Mesendoderm (in vitro differentiated cells): ENCODE measurements around the gene ANKRD44.

ENCODE experiments used
- DNase-seq: peaks from one replicate; pipeline ENCODE4 v3.0.0; 2013
- H2AK5ac ChIP-seq: 2 replicates; pipeline ENCODE4 v1.6.1; 2013; ENCODE audit warnings: low read length, inconsistent platforms
- H2BK120ac ChIP-seq: 2 replicates; pipeline ENCODE4 v1.6.1; 2013; ENCODE audit warnings: low read depth, mild to moderate bottlenecking, low read length, moderate library complexity, mixed read lengths
- H2BK15ac ChIP-seq: replicated peaks from 2 replicates; pipeline ENCODE4 v1.6.1; 2013; ENCODE audit warnings: low read depth, mild to moderate bottlenecking, moderate library complexity
- H2BK5ac ChIP-seq: 2 replicates; pipeline ENCODE4 v1.6.1; 2013; ENCODE audit warnings: low read length, inconsistent platforms
- H3K18ac ChIP-seq: 2 replicates; pipeline ENCODE4 v1.6.1; 2013; ENCODE audit warnings: mild to moderate bottlenecking, low read length, mixed read lengths
- H3K23ac ChIP-seq: one replicate; pipeline ENCODE4 v1.6.1; 2013; ENCODE audit warnings: low read length
- H3K27ac ChIP-seq: 2 replicates; pipeline ENCODE4 v1.5.1; 2013; ENCODE audit warnings: low read depth, mild to moderate bottlenecking, inconsistent platforms, low read length, moderate library complexity
- H3K27me3 ChIP-seq: 2 replicates; pipeline ENCODE4 v1.6.1; 2013; ENCODE audit warnings: low read length, control low read depth, mild to moderate bottlenecking, inconsistent platforms; ENCODE audit not compliant: insufficient read depth, poor library complexity
- H3K36me3 ChIP-seq: 2 replicates; pipeline ENCODE4 v1.6.1; 2013; ENCODE audit warnings: low read length, inconsistent platforms; ENCODE audit not compliant: control insufficient read depth, insufficient read depth
- H3K4ac ChIP-seq: one replicate; pipeline ENCODE4 v1.6.1; 2013; ENCODE audit warnings: low read depth, mild to moderate bottlenecking, low read length, moderate library complexity
- H3K4me1 ChIP-seq: 2 replicates; pipeline ENCODE4 v1.6.1; 2013; ENCODE audit warnings: low read depth, low read length, inconsistent platforms; ENCODE audit not compliant: control insufficient read depth
- H3K4me2 ChIP-seq: 2 replicates; pipeline ENCODE4 v1.6.1; 2013; ENCODE audit warnings: low read length
- H3K4me3 ChIP-seq: 2 replicates; pipeline ENCODE4 v1.5.1; 2013; ENCODE audit warnings: mild to moderate bottlenecking, low read length
- H3K56ac ChIP-seq: one replicate; pipeline ENCODE4 v1.6.1; 2013; ENCODE audit warnings: low read length
- H3K79me1 ChIP-seq: 2 replicates; pipeline ENCODE4 v1.6.1; 2013; ENCODE audit warnings: low read length, inconsistent platforms
- H3K79me2 ChIP-seq: 2 replicates; pipeline ENCODE4 v1.6.1; 2013; ENCODE audit warnings: mild to moderate bottlenecking, low read length; ENCODE audit not compliant: control insufficient read depth, insufficient read depth
- H3K9ac ChIP-seq: 2 replicates; pipeline ENCODE4 v1.6.1; 2013; ENCODE audit warnings: low read length, inconsistent platforms
- H4K5ac ChIP-seq: one replicate; pipeline ENCODE4 v1.6.1; 2013; ENCODE audit warnings: low read length
- H4K8ac ChIP-seq: one replicate; pipeline ENCODE4 v1.6.1; 2013; ENCODE audit warnings: low read depth, mild to moderate bottlenecking, control low read depth, low read length, moderate library complexity
- WGBS: extraction: QIAGEN DNeasy Blood & Tissue Kit; methylation state at CpG from one replicate; pipeline ENCODE4 v1.1.7; 2013; ENCODE audit warnings: low lambda C conversion rate, missing lambda C conversion rate; ENCODE audit not compliant: insufficient coverage; ENCODE audit errors: extremely low coverage; 5-methylcytosine and 5-hydroxymethylcytosine counted together

Gene ANKRD44

GRCh38 chr2:197327073-197327471 lies 16.5 kb upstream of the ANKRD44 start:
- H3K23ac ChIP-seq, result no peak overlapping the region
- H3K27ac ChIP-seq, result no peak overlapping the region
- H4K5ac ChIP-seq, result no peak overlapping the region
- H3K36me3 ChIP-seq, result no peaks in the 10 kb centered on the region
- H3K27me3 ChIP-seq, result no peaks in the 10 kb centered on the region
- H2BK15ac ChIP-seq, result no peak overlapping the region
- no peak overlapping the region for H3K4me3 ChIP-seq
- no peak overlapping the region for H2BK5ac ChIP-seq
- no peak overlapping the region for H3K9ac ChIP-seq
- H3K4ac ChIP-seq, result no peak overlapping the region
- no peaks in the 10 kb centered on the region for H3K79me1 ChIP-seq
- no peak overlapping the region for H2BK120ac ChIP-seq
- no CpG with 5 or more reads among the region's 3 CpGs for WGBS
- no peak for DNase-seq
- no peak overlapping the region for H3K18ac ChIP-seq
- H2AK5ac ChIP-seq, result no peak overlapping the region
- no peaks in the 10 kb centered on the region for H3K79me2 ChIP-seq
- no peak overlapping the region for H3K4me2 ChIP-seq
- H3K4me1 ChIP-seq, result peaks cover 5% of the 10 kb centered on the region
- no peak overlapping the region for H4K8ac ChIP-seq
- H3K56ac ChIP-seq, result no peak overlapping the region

GRCh38 chr2:197324801-197325200 lies 14.2 kb upstream of the ANKRD44 start:
- Histone ChIP-seq H2AK5ac (no peak overlapping the region), H3K36me3 (no peaks in the 10 kb centered on the region), H3K56ac (no peak overlapping the region), H3K9ac (no peak overlapping the region), H3K27ac (no peak overlapping the region), H3K4ac (no peak overlapping the region), H2BK15ac (no peak overlapping the region), H3K79me1 (no peaks in the 10 kb centered on the region), H4K8ac (no peak overlapping the region), H3K79me2 (no peaks in the 10 kb centered on the region), H3K18ac (no peak overlapping the region), H3K27me3 (no peaks in the 10 kb centered on the region), H3K4me3 (no peak overlapping the region), H3K23ac (no peak overlapping the region), H4K5ac (no peak overlapping the region), H2BK120ac (no peak overlapping the region), H3K4me1 (peaks cover 5% of the 10 kb centered on the region), H3K4me2 (no peak overlapping the region), H2BK5ac (no peak overlapping the region)
- DNase-seq, result no peak

- Histone ChIP-seq H4K8ac (no peak overlapping the region), H3K4me1 (peaks cover 5% of the 10 kb centered on the region), H2BK5ac (peak overlapping the region; percentile 92), H3K23ac (no peak overlapping the region), H3K27me3 (no peaks in the 10 kb centered on the region), H3K18ac (no peak overlapping the region), H2AK5ac (no peak overlapping the region), H3K4ac (no peak overlapping the region), H3K79me2 (no peaks in the 10 kb centered on the region), H3K79me1 (no peaks in the 10 kb centered on the region), H3K36me3 (no peaks in the 10 kb centered on the region), H3K27ac (peak overlapping the region; percentile 10), H2BK120ac (no peak overlapping the region), H3K4me2 (no peak overlapping the region), H4K5ac (no peak overlapping the region), H2BK15ac (no peak overlapping the region), H3K56ac (peak overlapping the region; percentile 63), H3K9ac (no peak overlapping the region), H3K4me3 (no peak overlapping the region)
- DNase-seq, result peak; percentile 98
- WGBS, result no CpG with 5 or more reads among the region's 11 CpGs
Measured at GRCh38 chr2:197322724-197323720, 12.4 kb upstream of the ANKRD44 start.

GRCh38 chr2:197322143-197322542 lies 11.6 kb upstream of the ANKRD44 start:
- Histone ChIP-seq H3K4me3 (no peak overlapping the region), H3K79me1 (no peaks in the 10 kb centered on the region), H3K18ac (peak overlapping the region; percentile 73), H2BK120ac (no peak overlapping the region), H3K56ac (no peak overlapping the region), H3K9ac (no peak overlapping the region), H2BK5ac (no peak overlapping the region), H3K4ac (no peak overlapping the region), H4K8ac (no peak overlapping the region), H3K4me1 (peaks cover 5% of the 10 kb centered on the region), H2BK15ac (no peak overlapping the region), H2AK5ac (no peak overlapping the region), H3K79me2 (no peaks in the 10 kb centered on the region), H3K4me2 (no peak overlapping the region), H3K27me3 (no peaks in the 10 kb centered on the region), H4K5ac (no peak overlapping the region), H3K27ac (no peak overlapping the region), H3K36me3 (no peaks in the 10 kb centered on the region), H3K23ac (no peak overlapping the region)
- WGBS, result no CpG with 5 or more reads among the region's 2 CpGs
- DNase-seq, result no peak

- Histone ChIP-seq H2BK5ac (no peak overlapping the region), H3K27me3 (no peaks in the 10 kb centered on the region), H3K4ac (no peak overlapping the region)
Measured at GRCh38 chr2:197315371-197315770, 4.8 kb upstream of the ANKRD44 start.

GRCh38 chr2:197312186-197312585 lies 1.6 kb upstream of the ANKRD44 start:
- no peak overlapping the region for H4K8ac ChIP-seq
- H3K4me2 ChIP-seq, result no peak overlapping the region
- no peaks in the 10 kb centered on the region for H3K36me3 ChIP-seq
- H3K79me1 ChIP-seq, result no peaks in the 10 kb centered on the region
- H2AK5ac ChIP-seq, result no peak overlapping the region
- no peak overlapping the region for H3K9ac ChIP-seq
- no peak overlapping the region for H3K56ac ChIP-seq
- WGBS, result no CpG with 5 or more reads among the region's 3 CpGs
- H4K5ac ChIP-seq, result no peak overlapping the region
- no peak overlapping the region for H2BK120ac ChIP-seq
- H3K23ac ChIP-seq, result no peak overlapping the region
- DNase-seq, result no peak
- no peak overlapping the region for H3K4ac ChIP-seq
- no peak overlapping the region for H2BK15ac ChIP-seq
- H3K27ac ChIP-seq, result no peak overlapping the region
- H2BK5ac ChIP-seq, result no peak overlapping the region
- no peaks in the 10 kb centered on the region for H3K27me3 ChIP-seq
- H3K4me1 ChIP-seq, result no peaks in the 10 kb centered on the region
- H3K18ac ChIP-seq, result no peak overlapping the region
- no peaks in the 10 kb centered on the region for H3K79me2 ChIP-seq
- H3K4me3 ChIP-seq, result no peak overlapping the region

More at GRCh38 chr2:197315371-197315770, 4.8 kb upstream of the ANKRD44 start:
- H3K56ac ChIP-seq, result no peak overlapping the region
- no peak overlapping the region for H3K9ac ChIP-seq
- H3K27ac ChIP-seq, result no peak overlapping the region
- no peaks in the 10 kb centered on the region for H3K79me1 ChIP-seq
- no peak overlapping the region for H2BK120ac ChIP-seq
- H3K79me2 ChIP-seq, result no peaks in the 10 kb centered on the region
- H3K4me1 ChIP-seq, result no peaks in the 10 kb centered on the region
- no peak overlapping the region for H4K8ac ChIP-seq
- no peak overlapping the region for H3K23ac ChIP-seq
- peak; percentile 33 for DNase-seq
- no peak overlapping the region for H3K4me2 ChIP-seq
- no peak overlapping the region for H4K5ac ChIP-seq
- H2BK15ac ChIP-seq, result no peak overlapping the region
- no peak overlapping the region for H2AK5ac ChIP-seq
- no peak overlapping the region for H3K18ac ChIP-seq
- no peak overlapping the region for H3K4me3 ChIP-seq
- H3K36me3 ChIP-seq, result no peaks in the 10 kb centered on the region
